IPS-NIHi7 (cell line): ENCODE measurements around the gene ETV3L.
A peak's percentile ranks its signal among the peaks of the same experiment; 100 is the strongest.
"Not testable (repeated sequence)": the region's sequence is repeated elsewhere in the genome, so short reads cannot be mapped to it uniquely, and the experiment has no call there.

Source experiments
- DNase-seq: peaks from one replicate; pipeline ENCODE4 v3.0.0; 2012; ENCODE audit warnings: mixed read lengths; ENCODE audit errors: extremely low spot score

Gene ETV3L

GRCh38 chr1:157105298-157105987, 5.8 kb upstream of the ETV3L start:
- no peak for DNase-seq

DNA sequence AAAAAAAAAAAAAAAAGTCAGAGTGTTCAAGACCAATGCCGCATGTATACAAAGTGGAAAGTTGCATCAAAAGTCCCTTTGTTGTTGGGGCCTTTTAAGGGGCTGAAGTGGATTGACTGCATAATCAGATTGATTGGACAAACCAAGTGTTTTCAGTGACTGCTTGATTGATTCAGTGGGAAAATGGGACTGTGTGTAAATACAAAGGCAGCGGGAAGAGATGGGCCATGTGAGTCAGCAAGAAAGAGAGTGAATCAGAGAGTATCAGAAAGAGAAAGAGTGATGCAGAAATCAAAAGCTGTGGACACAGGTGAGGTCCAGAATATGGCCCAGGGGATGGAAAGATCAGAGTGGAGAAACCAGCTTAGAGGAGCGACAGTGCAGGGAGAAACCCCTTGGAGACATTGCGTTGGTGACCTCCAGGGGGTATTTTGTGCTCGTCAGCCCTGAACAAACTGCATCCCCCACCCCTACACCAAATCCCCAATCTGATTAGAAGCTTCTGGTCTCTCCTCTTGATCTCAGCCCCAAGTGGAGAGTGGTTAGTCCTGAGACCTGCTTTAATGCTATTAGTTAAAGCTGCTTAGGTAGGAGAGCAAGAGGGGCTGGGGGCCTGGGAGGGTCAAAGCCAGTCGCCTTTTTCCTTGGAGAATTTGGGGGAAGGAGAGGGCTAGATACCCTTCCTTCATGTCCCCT, 5.1 kb upstream of the ETV3L start:
- no peak for DNase-seq

GRCh38 chr1:157103268-157103667, 3.7 kb upstream of the ETV3L start:
- DNase-seq = no peak

DNA sequence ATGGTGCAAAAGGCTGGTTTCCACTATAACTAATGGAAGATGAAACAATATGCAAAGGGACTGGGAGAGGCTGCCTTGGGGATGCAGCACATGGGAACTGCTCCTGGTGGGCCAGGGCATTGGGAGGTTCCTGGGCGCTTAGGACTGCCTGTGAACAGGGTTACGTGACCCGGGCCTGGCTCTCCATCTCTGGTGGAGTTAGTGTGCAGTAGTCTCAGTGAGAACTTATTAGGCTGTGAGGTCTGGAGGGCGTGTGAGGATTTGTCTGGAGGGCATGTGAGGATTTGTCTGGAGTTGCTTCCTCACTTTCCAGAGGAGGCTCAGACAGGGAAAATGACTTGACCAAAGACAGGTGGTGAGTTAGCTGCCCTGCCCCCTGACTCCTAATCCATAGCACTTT, 1.5 kb upstream of the ETV3L start:
- DNase-seq = no peak

DNA sequence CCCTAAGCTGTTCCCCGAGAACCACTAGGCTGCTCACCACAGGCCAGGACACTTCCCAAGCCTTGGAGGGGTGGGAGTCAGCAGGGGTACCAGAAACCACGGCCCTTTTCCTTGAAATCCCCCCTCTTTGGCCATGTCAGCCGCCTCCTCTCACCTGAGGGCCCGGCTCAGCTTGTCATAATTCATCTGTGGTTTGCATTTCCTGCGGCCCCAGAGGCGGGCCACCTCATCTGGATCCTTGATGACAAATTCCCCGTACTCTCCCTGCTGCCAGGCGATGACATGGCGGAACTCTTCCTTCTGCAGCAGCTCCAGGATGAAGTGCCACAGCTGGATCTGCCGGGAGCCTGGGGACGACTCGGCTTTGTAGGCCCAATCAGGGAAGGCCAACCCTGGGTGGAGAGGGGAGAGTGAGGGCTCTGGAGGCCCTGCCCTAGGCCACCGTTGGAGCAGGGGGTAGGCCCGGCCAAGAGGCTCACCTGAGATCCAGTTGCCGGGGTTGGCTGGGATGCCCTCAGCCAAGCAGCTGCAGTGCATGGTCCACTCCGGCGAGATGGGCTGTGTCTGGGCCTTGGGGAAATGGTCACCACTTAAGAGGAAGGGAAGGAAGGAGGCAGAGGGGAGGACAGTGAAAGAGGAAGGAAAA, 498 bp downstream of the ETV3L start:
- not testable (repeated sequence) for DNase-seq

DNA sequence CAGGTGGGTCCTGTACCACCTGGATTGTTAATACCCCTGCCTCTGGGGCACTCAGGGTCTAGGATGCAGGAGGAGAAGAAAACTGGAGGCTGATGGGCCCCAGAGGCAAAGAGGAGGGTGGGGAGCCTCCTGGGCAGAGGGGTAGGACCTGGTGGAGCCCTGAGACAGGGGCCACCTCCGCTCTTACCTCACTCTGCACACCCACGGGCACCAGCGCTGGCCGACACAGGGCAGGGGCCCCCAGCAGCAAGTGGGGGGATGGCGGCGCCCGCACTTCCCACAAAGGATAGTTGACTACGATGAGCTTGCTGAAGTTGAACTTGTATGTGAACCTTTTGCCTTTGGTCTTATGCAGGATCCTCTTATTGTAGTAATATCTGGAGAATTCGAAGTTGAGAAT, 1.1 kb downstream of the ETV3L start:
- DNase-seq = no peak

DNA sequence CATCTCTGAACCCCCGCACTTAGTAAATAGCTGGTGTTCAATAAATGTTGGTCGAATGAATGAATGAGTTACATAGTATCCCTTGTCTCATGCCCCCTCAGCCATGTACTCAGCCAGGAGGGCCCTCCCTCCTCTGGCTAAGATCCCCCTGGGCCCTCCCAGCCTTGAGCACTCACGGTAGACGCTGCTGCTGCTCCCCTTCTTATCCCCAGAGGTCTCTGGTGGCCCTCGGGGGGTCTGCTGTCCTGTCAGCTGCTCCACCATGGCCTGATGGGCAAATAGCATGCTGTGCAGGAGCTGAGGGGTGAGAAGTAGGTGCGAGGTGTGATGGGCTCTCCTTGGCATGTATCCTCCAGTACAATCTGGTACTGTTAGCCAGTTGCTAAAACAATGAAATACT, 1.9 kb downstream of the ETV3L start:
- no peak for DNase-seq

GRCh38 chr1:157096881-157097280, 2.7 kb downstream of the ETV3L start:
- DNase-seq = no peak

DNA sequence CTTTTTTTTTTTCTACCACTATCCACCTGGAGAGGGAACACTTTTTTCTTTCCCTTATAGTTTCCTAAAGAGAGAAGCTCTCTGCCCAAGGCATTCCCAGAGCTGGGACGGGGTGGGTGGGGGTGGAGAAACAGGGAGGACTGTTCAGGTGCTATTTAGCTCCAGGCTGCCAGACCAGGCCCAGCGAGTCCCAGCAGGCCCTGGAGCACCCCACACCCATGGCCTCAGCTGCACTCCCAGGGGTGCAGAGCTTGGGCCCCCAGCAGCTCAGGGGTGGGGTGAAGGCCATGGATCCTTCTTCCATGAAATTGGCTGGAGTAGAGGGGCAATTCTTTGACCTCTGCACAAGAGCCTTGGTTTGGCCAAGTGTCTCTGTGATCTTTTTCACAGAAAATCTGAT, 4.1 kb downstream of the ETV3L start:
- DNase-seq = no peak

DNA sequence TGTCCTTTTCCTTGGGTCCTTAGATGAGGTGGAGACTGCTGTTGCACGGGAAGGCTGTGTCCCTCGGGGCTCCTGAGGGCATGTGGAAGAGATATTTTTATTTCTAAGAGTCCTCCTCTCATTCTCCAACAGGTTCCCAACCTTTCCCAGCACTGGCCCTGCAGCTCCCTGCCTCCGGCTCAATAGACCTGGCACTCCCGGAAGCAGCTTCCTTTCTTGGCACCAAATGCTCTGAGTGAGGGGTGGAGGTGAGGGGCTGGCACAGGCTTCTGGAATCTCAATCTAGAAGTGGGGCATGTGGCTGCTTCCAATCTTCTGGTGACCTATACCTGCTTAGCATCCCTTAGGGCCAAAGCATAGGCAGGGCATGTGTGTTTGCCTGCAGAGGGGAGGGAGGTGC, 4.5 kb downstream of the ETV3L start:
- DNase-seq = no peak

GRCh38 chr1:157092831-157093230, 6.8 kb downstream of the ETV3L start:
- DNase-seq = no peak

DNA sequence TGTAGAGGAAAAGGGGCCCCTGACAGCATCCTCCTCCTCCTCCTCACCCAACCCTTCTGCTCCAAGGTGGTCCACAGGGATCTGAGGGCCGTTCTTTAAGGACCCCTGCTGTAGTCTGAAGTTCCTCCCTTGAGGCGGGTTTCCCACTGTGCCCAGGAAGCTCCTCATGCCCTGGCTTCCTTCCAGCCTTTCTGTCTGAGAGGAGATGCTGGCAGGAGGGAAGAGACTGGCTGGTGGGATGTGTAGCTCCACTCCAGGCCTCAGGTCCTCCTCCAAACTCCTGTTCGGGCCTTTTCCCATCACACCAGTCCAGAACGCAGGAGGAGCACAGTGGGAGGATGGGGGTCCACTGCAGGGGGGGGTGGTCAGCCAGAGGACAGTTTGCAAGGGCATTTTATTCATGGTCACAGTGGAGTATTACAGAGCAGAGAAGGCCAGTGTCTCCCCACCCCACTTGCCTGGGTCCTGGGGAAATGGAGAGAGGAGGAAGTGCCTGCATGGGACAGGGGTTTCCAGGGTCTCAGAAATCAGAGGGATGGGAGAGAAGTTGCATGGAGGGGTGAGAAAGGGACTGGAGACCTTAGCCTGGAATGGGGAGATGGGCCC, 7.8 kb downstream of the ETV3L start:
- DNase-seq = no peak

DNA sequence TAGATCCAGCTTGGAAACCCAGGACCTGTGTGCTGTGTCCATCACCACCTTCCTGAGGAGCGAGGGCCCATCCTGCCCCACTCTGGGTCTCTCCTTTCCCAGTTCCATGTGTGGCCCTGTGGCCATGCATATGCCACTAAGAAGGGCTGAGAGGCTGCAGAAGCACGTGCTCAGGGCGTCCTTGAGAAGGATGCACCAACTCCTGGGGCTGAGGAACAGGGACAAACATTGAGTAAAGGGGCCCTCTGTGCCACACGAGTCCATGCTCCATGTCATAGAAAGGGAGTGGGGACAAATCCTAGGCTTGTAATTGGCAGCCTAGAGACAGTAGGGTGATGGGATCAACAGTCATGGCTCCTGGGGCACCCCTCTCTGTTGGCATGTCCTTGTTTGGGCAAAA, 8.4 kb downstream of the ETV3L start:
- DNase-seq = no peak

GRCh38 chr1:157090771-157091170, 8.8 kb downstream of the ETV3L start:
- DNase-seq = no peak

GRCh38 chr1:157090196-157090647, 9.4 kb downstream of the ETV3L start:
- DNase-seq = peak; percentile 93

DNA sequence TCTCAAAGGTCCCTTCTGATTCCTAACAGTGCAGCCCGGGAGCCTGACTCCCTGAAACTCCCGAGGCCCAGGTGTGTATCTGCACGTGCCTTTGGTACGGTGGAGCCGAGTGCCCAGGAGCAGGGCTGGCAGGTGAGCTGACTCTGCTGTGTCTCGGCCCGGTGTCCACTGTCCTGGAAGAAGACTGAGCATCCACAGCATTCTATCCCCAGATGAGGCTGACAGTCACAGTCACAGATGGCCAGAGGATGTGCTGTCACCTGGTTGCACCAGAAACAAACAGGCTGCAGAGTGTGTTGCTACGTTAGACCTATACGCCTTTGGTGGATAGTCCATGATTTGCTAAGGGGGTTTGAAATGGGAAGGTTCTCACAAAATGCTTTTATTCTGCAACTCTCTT, 9.8 kb downstream of the ETV3L start:
- DNase-seq = no peak

DNA sequence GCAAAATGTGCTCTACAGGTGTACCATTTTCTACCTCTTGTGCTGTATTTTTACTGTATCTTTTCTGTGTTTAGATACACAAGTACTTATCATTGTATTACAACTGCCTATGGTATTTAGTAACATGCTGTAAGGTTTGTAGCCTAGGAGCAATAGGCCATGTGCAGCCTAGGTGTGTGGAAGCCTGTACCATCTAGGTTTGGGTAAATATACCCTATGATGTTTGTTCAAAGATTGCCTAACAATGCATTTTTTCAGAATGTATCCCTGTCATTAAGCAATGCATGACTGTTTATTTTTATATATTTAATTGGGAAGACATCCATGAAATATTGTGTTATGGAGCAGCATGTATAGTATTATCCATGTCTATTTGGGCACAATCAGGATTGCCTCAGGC, 11.0 kb downstream of the ETV3L start:
- no peak for DNase-seq

DNA sequence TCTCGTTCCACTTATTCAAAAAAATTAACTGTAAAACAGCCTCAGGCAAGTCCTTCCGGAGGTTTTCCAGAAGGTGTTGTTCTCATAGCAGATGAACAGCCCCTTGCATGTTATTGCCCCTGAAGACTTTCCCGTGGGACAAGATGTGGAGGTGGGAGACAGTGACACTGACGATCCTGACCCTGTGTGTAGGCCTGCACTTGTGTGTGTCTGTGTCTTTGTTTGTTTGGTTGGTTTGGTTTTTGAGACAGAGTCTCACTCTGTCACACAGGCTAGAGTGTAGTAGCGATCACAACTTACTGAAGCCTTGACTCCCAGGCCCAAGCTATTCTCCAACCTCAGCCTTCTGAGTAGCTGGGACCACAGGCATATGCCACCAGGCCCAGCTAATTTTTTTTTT, 12.6 kb downstream of the ETV3L start:
- no peak for DNase-seq

GRCh38 chr1:157086299-157086698, 13.3 kb downstream of the ETV3L start:
- no peak for DNase-seq

- no peak for DNase-seq
Observed at GRCh38 chr1:157085421-157085820, 14.2 kb downstream of the ETV3L start.

DNA sequence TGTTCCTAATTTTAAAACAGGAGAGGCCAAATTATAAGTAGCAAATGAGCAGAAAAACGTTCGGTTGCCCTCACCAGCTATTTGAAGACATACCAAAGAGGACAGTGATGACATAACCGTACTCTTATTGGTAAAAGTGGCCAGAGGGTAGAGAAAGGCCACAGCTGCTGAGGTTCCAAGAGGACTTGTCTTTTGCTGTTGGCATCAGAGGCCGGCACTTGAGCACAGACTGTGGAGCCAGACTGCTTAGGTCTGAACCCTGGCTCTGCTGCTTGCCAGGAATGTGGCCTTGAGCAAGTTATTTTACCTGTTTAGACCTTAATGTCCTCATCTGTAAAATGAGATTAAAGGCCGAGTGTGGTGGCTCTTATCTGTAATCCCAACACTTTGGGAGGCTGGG, 14.9 kb downstream of the ETV3L start:
- DNase-seq = no peak

DNA sequence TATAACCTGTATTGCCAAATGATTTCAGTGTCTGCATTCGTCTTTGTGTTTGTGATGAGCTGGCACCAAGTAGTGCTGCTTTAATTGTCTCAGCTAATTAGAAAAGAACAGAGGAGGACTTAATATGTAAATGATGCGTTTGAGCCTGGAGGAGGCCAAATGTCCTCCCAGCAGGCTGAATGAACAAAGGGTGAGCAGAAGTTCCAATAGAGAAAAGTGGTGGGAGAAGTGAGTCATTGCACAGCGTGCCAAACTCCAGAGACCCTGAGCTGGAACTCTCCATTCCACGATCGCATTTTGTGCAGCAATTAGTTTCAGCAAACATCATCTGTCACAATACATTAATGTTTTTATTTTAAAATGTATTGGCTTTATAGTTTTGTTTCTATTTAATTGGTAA, 17.9 kb downstream of the ETV3L start:
- no peak for DNase-seq

GRCh38 chr1:157080714-157081113, 18.9 kb downstream of the ETV3L start:
- DNase-seq = no peak
